Pancreas (tissue), 10 donors: ENCODE results near the gene UBE3C. TPM values are rescaled to one million over a fixed set of nuclear protein-coding genes. Genes with fewer than 3 reads are reported as not detected.
"Not testable (repeated sequence)": the region's sequence is repeated elsewhere in the genome, so short reads cannot be mapped to it uniquely, and the experiment has no call there.

Source experiments
- ATAC-seq, 4 donors: fragments of 200-7000 bp; cut with Tn5 transposase; one replicate each; pipeline versions ENCODE4 v1.8.0 to v1.9.1; 2020; ENCODE audit warnings: mild to moderate bottlenecking in 4 of 4, moderate library complexity in 4 of 4
- DNase-seq, 6 donors: peaks; one replicate each; pipeline ENCODE4 v3.0.0-alpha.2; 2020
- FAIRE-seq: peaks from 2 replicates; lab custom pipeline; 2012; peaks lifted over from hg19 to GRCh38; lab: Jason Lieb, UNC
- H3K27ac ChIP-seq, 4 donors: fragments of 200-600 bp; sonication (generic); 1 replicate in 3 of 4; 2 replicates in 1 of 4; pipeline versions ENCODE4 v1.5.0 to v1.8.0; 2020
- H3K27me3 ChIP-seq, 4 donors: fragments of 200-600 bp; one replicate each; pipeline ENCODE4 v1.8.0; 2021
- H3K36me3 ChIP-seq, 3 donors: fragments of 200-600 bp; sonication (generic) in 1 of 3; one replicate each; pipeline versions ENCODE4 v1.5.0 to v1.8.0; 2020 to 2021
- H3K4me1 ChIP-seq, 3 donors: fragments of 200-600 bp; one replicate each; pipeline ENCODE4 v1.8.0; 2021
- H3K4me3 ChIP-seq, 4 donors: fragments of 200-600 bp; sonication (generic) in 2 of 4; one replicate each; pipeline versions ENCODE4 v1.5.0 to v1.8.0; 2020 to 2021
- H3K9me3 ChIP-seq, 4 donors: fragments of 200-600 bp; one replicate each; pipeline ENCODE4 v1.8.0; 2021
- WGBS, 2 donors: extraction: QIAGEN DNeasy Blood & Tissue Kit; methylation state at CpG; one replicate each; pipeline ENCODE4 v1.1.7; 2013; 5-methylcytosine and 5-hydroxymethylcytosine counted together
- intact Hi-C, 3 donors: fragments of 100-400 bp; cut with DNase I; formaldehyde crosslinking; loops; one replicate each; pipeline versions ENCODE4 v1.11.1 to v1.14.2; 2022
- polyA plus RNA-seq, 2 donors: library from polyadenylated mRNA; stranded (reverse); fragments of 200-250 nt; gene quantifications; one replicate each; pipeline ENCODE4 v1.2.3, GENCODE V29; 2013
- total RNA-seq, 6 donors: library from RNA; stranded (reverse); fragmentation: NEBNext Ultra II Directional in 4 of 6; extraction: Animal tissue kit (Norgen Biotek cat#: 25700) in 4 of 6; gene quantifications; one replicate each; pipeline versions ENCODE4 v1.2.1 to v1.2.4, GENCODE V29; 2021 to 2023
- TF ChIP-seq, protein P1 (sequence below), 4 donors: fragments of 200-600 bp; sonication (generic) in 3 of 4; IDR thresholded peaks; one replicate each; pipeline versions ENCODE4 v1.5.0 to v1.8.0; 2021; ENCODE audit warnings: antibody characterized with exemption in 4 of 4
- donor health status: healthy with polysubstance abuse.
- donor health status: DM: no; HTN: no; CAD: no; lungs with moderate emphysema.
- donor health status: DM: no; HTN: no; CAD: no.
- donor health status: control.
- donor health status: control.
- donor health status: Bipolar disorder and iron deficiency.
- donor health status: DM: yes; HTN: yes; CAD: no.
- donor health status: DM: no; HTN: no; CAD: no.
- donor health status: DM: no; HTN: no; CAD: no.
- donor health status: DM: yes; HTN: yes; CAD: no.

The UBE3C gene
- total and polyA plus RNA-seq, 8 donors = 12.1 to 36.1 (median 23.1) TPM

DNA sequence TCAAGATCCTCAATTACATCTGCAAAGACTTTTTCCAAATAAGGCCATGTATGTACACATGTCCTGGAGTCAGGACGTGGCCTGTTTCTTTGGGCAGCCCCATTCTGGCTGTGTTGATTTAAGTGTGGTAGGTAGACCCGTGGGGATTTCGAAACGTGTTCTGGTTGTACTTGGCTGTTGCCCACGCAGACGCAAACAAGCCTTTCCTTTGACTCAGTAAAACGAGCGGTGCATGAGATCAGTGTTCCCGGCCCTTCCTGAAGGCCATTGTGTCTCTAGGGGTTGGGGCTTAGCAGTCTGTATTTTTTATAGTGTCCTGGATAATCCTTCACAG, 133.2 kb downstream of the UBE3C start:
- FAIRE-seq (no peak), DNase-seq (peak in 5 of 6 donors; percentile 65 to 85 (median 79)), ATAC-seq (peak; percentile 85 to 92 (median 90))
- H3K4me1 ChIP-seq = peaks cover 3 to 13% (median 5%) of the 10 kb centered on the region in 3 donors
- TF ChIP-seq, protein P1, sequence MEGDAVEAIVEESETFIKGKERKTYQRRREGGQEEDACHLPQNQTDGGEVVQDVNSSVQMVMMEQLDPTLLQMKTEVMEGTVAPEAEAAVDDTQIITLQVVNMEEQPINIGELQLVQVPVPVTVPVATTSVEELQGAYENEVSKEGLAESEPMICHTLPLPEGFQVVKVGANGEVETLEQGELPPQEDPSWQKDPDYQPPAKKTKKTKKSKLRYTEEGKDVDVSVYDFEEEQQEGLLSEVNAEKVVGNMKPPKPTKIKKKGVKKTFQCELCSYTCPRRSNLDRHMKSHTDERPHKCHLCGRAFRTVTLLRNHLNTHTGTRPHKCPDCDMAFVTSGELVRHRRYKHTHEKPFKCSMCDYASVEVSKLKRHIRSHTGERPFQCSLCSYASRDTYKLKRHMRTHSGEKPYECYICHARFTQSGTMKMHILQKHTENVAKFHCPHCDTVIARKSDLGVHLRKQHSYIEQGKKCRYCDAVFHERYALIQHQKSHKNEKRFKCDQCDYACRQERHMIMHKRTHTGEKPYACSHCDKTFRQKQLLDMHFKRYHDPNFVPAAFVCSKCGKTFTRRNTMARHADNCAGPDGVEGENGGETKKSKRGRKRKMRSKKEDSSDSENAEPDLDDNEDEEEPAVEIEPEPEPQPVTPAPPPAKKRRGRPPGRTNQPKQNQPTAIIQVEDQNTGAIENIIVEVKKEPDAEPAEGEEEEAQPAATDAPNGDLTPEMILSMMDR (IDR thresholded peaks at IDR 0.05) = no peak
- H3K27ac ChIP-seq = peak overlapping the region in 3 of 4 donors; percentile 19 to 79 (median 72)
- no peak overlapping the region for H3K4me3 ChIP-seq
- 13 to 17% methylated on average over 9 of the region's 9 CpGs for WGBS, 2 donors
- intact Hi-C loops = no loop called here
- H3K36me3 ChIP-seq = peaks cover 0 to 26% (median 14%) of the 10 kb centered on the region in 3 donors
- H3K27me3 ChIP-seq = no peaks in the 10 kb centered on the region
- no peaks in the 10 kb centered on the region for H3K9me3 ChIP-seq

DNA sequence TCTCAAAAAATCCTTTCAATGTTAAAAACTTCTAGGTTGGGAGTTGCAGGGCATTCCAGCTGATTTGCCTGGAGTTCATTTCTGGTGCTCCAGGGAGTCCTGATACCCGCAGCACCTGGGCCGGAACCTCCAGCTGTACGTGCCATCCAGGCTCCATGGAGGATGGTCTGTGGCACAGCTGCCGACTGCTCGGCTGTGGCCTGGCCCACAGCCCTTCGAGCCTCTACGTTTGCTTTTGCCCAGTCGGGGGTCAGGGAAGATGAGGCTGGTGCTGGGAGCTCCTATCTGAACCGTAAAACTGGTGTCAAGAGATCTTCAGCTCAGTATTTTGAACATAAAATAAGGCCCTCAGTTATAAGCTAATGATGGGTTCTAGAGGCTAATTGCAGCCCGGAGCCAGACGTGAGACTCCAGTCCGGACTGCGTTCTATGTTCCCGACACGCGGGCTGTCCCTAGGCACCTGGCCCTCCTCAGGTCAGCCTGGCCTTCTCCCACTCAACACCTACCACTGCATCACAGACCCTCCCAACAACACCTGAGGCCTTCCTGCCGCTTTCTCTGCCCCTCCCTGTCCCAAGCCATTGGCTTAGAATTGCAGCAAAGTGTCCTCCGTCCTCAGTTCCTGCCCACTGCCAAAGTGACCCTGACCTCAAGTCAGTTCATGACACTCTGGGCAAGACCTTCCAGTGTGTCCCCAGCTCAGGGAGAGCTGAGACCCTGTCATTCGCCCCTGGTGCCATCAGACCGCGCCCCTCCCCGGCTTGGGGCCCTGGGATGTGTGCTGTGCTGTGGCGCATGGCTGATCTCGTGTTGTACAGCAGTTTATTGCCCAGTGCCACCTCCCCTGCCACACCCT, 133.9 kb downstream of the UBE3C start:
- 73 to 77% methylated on average over 24 of the region's 24 CpGs for WGBS, 2 donors
- no peak for FAIRE-seq
- TF ChIP-seq, protein P1 (IDR thresholded peaks at IDR 0.05) = no peak
- ATAC-seq = peak in 2 of 4 donors; percentile 16 to 24
- peaks cover 0 to 23% (median 11%) of the 10 kb centered on the region in 3 donors for H3K36me3 ChIP-seq
- no peaks in the 10 kb centered on the region for H3K9me3 ChIP-seq
- no peak overlapping the region for H3K4me3 ChIP-seq
- intact Hi-C loops = no loop called here
- no peaks in the 10 kb centered on the region for H3K27me3 ChIP-seq
- H3K4me1 ChIP-seq = peaks cover 3 to 13% (median 5%) of the 10 kb centered on the region in 3 donors
- peak overlapping the region in 3 of 4 donors; percentile 19 to 79 (median 72) for H3K27ac ChIP-seq
- peak in 1 of 6 donors; percentile 55 for DNase-seq

DNA sequence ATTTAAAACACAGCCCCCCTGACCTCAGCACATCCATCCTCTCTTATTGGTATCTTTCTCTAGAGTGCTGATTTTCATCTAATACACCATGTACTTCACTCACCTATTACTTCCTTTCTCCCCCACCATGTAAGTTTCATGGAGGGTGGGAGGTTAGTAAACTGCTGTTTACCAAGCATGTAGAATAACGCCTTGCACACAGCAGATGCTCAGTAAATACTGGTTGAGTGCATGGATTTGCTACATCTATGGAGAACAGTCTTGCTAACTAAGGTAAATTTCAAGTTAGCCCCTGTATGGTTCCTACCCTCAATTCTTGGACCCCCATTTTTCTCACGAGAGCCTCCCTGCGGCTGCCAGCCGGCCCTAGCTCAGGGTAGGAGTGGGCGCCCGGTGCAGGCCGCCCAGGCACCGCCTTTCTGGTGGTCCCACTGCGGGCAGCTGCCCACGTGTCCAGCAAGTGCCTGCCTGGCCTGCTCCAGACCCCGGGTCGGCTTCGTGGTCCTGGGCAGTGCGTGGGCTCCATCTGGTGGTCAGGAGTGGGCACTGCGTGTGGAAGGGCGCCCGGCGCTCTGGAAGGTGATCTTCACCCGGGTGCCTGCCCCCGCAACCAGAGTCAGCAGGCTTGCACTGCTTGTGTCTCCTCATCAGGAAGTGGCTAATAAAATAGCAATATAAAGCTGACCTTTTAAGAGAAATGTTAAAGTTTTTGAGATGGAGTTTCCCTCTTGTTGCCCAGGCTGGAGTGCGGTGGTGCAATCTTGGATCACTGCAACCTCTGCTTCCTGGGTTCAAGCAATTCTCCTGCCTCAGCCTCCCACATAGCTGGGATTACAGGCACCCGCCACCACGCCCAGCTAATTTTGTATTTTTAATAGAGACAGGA, 134.7 kb downstream of the UBE3C start:
- Histone ChIP-seq H3K4me1 (peaks cover 3 to 13% (median 5%) of the 10 kb centered on the region in 3 donors), H3K9me3 (no peaks in the 10 kb centered on the region), H3K4me3 (no peak overlapping the region), H3K27ac (no peak overlapping the region), H3K27me3 (no peaks in the 10 kb centered on the region), H3K36me3 (peaks cover 0 to 14% (median 2%) of the 10 kb centered on the region in 3 donors)
- intact Hi-C loops = no loop called here
- WGBS, 2 donors = 18 to 24% methylated on average over 23 of the region's 23 CpGs
- FAIRE-seq = no peak
- TF ChIP-seq, protein P1 (IDR thresholded peaks at IDR 0.05) = peak; percentile 96 to 97 (median 97)
- ATAC-seq = peak; percentile 62 to 85 (median 82)
- peak; percentile 54 to 91 (median 75) for DNase-seq

DNA sequence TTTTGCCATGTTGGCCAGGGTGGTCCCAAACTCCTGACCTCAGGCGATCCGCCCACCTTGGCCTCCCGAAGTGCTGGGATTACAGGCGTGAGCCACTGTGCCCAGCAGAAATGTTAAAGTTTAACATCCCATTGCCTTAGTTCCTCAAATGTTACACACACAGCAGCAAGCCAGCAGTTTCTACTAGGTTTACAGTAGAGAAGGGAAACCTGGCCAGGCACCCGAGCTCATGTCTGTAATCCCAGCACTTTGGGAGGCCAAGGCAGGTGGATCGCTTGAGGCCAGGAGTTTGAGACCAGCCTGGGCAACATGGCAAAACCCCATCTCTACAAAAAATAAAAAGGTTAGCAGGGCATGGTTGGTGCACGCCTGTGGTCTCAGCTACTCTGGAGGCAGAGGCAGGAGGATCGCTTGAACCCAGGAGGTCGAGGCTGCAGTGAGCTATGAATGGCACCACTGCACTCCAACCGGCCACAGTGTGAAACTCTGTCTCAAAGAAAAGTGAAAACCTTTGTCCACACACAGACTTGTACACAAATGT, 135.4 kb downstream of the UBE3C start:
- DNase-seq, intact Hi-C loops, H3K27ac ChIP-seq, ATAC-seq, H3K27me3 ChIP-seq, H3K4me3 ChIP-seq, FAIRE-seq, H3K9me3 ChIP-seq: not testable (repeated sequence)
- 70 to 76% methylated on average over 10 of the region's 10 CpGs for WGBS, 2 donors
- Histone ChIP-seq H3K36me3 (peaks cover 0 to 11% (median 0%) of the 10 kb centered on the region in 3 donors), H3K4me1 (peaks cover 3 to 13% (median 5%) of the 10 kb centered on the region in 3 donors)

DNA sequence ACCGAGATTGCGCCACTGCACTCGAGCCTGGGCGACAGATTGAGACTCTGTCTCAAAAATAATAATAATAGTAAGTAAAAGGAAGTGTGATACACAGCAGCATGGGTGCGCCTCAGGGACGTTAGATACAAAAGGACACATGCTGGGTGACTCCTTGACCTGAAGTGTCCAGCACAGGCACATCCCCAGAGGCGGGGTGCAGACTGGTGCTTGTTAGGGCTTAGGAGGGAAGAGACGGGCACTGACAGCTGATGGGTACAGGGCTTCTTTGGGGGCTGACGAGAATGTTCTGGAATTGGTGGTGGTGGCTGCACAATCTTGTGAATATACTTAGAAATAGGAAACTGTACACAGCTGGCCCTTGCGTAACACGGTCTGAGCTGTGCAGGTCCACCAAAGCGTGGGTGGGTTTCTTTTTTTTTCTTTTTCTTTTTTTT, 136.3 kb downstream of the UBE3C start:
- H3K4me1 ChIP-seq = peaks cover 3 to 13% (median 5%) of the 10 kb centered on the region in 3 donors
- intact Hi-C loops = no loop called here
- ATAC-seq (no peak), FAIRE-seq (no peak), DNase-seq (peak in 1 of 6 donors; percentile 26)
- TF ChIP-seq, protein P1 (IDR thresholded peaks at IDR 0.05) = no peak
- no peak overlapping the region for H3K27ac ChIP-seq
- 64 to 70% methylated on average over 12 of the region's 12 CpGs for WGBS, 2 donors
- H3K36me3 ChIP-seq = peaks cover 0 to 7% (median 0%) of the 10 kb centered on the region in 3 donors
- no peaks in the 10 kb centered on the region for H3K27me3 ChIP-seq
- H3K9me3 ChIP-seq = no peaks in the 10 kb centered on the region
- H3K4me3 ChIP-seq = no peak overlapping the region
